Ascending aorta (tissue), 2 donors: Measurements from ENCODE around the gene PKIG. TPM values are rescaled to one million over a fixed set of nuclear protein-coding genes. Genes with fewer than 3 reads are reported as not detected.

Source experiments
- DNase-seq, 2 donors: peaks; one replicate each; pipeline ENCODE4 v3.0.0-alpha.2; 2019; ENCODE audit warnings: low spot score in 2 of 2
- H3K27ac ChIP-seq, 2 donors: fragments of 200-600 bp; sonication (generic); one replicate each; pipeline ENCODE4 v1.5.1; 2016 to 2017; ENCODE audit warnings: mild to moderate bottlenecking in 1 of 2
- H3K27me3 ChIP-seq: fragments of 200-600 bp; sonication (generic); one replicate; pipeline ENCODE4 v1.5.1; 2017
- H3K36me3 ChIP-seq, 2 donors: fragments of 200-600 bp; sonication (generic); one replicate each; pipeline ENCODE4 v1.5.1; 2016
- H3K4me1 ChIP-seq, 2 donors: fragments of 200-600 bp; sonication (generic); one replicate each; pipeline ENCODE4 v1.5.1; 2016 to 2017; ENCODE audit warnings: mild to moderate bottlenecking in 1 of 2
- H3K4me3 ChIP-seq, 2 donors: fragments of 200-600 bp; sonication (generic); one replicate each; pipeline ENCODE4 v1.5.1; 2016 to 2017; ENCODE audit warnings: mild to moderate bottlenecking in 1 of 2
- H3K9me3 ChIP-seq, 2 donors: fragments of 200-600 bp; sonication (generic); one replicate each; pipeline ENCODE4 v1.5.1; 2016
- intact Hi-C: fragments of 100-400 bp; cut with DNase I; formaldehyde crosslinking; loops from one replicate; pipeline ENCODE4 v1.15.1; 2023
- total RNA-seq: library from RNA; depleted of rRNA; stranded (reverse); fragments of >200 nt; gene quantifications from one replicate; pipeline ENCODE4 v1.1.0, GENCODE V29; 2016
- TF ChIP-seq, protein P1 (sequence below), 3 experiments: fragments of 200-600 bp in 2 of 3; fragments of 450-650 bp in 1 of 3; sonication (generic) in 2 of 3; IDR thresholded peaks; one replicate each; pipeline ENCODE4 v1.5.1; 2016 to 2019; ENCODE audit warnings: antibody characterized with exemption in 3 of 3, mild to moderate bottlenecking in 1 of 3, moderate library complexity in 1 of 3

The PKIG gene
- total RNA-seq, 1 donor from 2014 or later, result 84.7 TPM

DNA sequence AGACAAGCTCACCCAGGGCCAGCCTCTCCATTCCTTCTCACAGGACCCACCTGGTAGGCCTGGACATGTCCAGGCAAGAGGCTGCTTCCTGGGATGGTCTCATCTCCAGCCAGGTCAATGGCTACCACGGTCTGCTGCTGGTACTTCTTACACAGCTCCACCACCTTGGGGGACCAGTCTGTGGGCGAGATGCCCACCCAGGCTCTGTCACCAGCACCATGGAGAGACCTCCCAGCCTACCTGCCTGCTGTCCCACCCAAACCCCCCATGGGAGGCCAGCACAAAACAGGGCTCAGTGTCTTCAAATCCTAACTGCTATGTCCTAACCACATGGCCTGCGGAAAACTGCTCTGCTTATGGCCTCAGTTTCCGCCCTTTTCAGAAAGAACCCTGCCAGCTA lies 41.8 kb downstream of the PKIG start:
- no peak for DNase-seq
- no peak overlapping the region for H3K27ac ChIP-seq
- no peaks in the 10 kb centered on the region for H3K4me1 ChIP-seq
- no peaks in the 10 kb centered on the region for H3K9me3 ChIP-seq
- peaks cover 9 to 17% of the 10 kb centered on the region in 2 donors for H3K36me3 ChIP-seq
- TF ChIP-seq, protein P1, sequence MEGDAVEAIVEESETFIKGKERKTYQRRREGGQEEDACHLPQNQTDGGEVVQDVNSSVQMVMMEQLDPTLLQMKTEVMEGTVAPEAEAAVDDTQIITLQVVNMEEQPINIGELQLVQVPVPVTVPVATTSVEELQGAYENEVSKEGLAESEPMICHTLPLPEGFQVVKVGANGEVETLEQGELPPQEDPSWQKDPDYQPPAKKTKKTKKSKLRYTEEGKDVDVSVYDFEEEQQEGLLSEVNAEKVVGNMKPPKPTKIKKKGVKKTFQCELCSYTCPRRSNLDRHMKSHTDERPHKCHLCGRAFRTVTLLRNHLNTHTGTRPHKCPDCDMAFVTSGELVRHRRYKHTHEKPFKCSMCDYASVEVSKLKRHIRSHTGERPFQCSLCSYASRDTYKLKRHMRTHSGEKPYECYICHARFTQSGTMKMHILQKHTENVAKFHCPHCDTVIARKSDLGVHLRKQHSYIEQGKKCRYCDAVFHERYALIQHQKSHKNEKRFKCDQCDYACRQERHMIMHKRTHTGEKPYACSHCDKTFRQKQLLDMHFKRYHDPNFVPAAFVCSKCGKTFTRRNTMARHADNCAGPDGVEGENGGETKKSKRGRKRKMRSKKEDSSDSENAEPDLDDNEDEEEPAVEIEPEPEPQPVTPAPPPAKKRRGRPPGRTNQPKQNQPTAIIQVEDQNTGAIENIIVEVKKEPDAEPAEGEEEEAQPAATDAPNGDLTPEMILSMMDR (IDR thresholded peaks at IDR 0.05), result no peak
- no peaks in the 10 kb centered on the region for H3K27me3 ChIP-seq
- intact Hi-C loops, result no loop called here
- H3K4me3 ChIP-seq, result no peak overlapping the region

GRCh38 chr20:44624743-44625271 lies 42.4 kb downstream of the PKIG start:
- DNase-seq, result no peak
- Histone ChIP-seq H3K27ac (no peak overlapping the region), H3K9me3 (no peaks in the 10 kb centered on the region), H3K4me3 (no peak overlapping the region), H3K36me3 (peaks cover 4 to 10% of the 10 kb centered on the region in 2 donors), H3K4me1 (no peaks in the 10 kb centered on the region), H3K27me3 (no peaks in the 10 kb centered on the region)
- TF ChIP-seq, protein P1 (IDR thresholded peaks at IDR 0.05), result no peak
- intact Hi-C loops, result no loop called here

DNA sequence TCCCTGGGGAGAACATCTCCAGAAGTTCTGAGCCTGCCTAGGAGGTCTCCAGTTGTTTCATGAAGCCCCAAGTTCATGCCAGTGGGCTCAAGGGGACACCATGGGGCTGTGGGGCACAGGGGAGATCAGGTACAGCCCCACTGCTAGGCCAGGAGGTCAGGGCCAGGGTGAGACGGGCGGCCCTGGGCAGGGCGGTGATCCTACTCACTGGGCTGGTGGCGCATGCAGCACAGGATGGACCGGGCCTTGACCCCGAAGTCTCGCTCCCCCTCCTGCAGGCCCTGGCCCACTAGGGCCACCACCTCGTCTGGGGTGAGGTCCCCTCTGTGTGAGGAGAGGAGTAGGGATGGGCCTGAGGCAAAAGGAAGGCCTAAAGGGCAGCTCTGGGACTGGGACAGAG lies 43.0 kb downstream of the PKIG start:
- TF ChIP-seq, protein P1 (IDR thresholded peaks at IDR 0.05), result no peak
- intact Hi-C loops, result no loop called here
- DNase-seq, result no peak
- H3K4me1 ChIP-seq, result no peaks in the 10 kb centered on the region
- H3K36me3 ChIP-seq, result peaks cover 0 to 4% of the 10 kb centered on the region in 2 donors
- no peak overlapping the region for H3K4me3 ChIP-seq
- no peak overlapping the region for H3K27ac ChIP-seq
- no peaks in the 10 kb centered on the region for H3K27me3 ChIP-seq
- H3K9me3 ChIP-seq, result no peaks in the 10 kb centered on the region

DNA sequence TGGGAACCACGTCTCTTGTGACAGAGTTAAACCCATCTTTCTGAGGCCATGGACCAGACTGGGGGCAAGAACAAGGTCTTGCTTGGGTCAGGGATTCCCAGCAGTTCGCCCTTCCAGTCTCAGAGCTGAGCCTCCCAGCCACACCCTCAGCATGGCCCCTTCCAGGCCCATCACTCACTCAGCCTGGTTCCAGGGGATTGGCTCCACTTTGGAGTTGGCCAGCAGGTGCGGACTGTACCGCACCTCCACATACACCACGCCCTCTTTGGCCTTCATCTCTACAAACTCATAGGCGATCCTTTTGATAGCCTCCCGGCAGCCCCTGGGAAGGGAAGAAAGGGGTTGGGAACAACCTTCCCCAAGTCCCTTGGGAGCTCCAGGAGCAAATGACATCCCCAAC lies 43.9 kb downstream of the PKIG start:
- H3K4me3 ChIP-seq, result no peak overlapping the region
- no peaks in the 10 kb centered on the region for H3K27me3 ChIP-seq
- no peaks in the 10 kb centered on the region for H3K9me3 ChIP-seq
- H3K27ac ChIP-seq, result no peak overlapping the region
- TF ChIP-seq, protein P1 (IDR thresholded peaks at IDR 0.05), result no peak
- no peaks in the 10 kb centered on the region for H3K4me1 ChIP-seq
- H3K36me3 ChIP-seq, result no peaks in the 10 kb centered on the region
- intact Hi-C loops, result no loop called here
- DNase-seq, result no peak

DNA sequence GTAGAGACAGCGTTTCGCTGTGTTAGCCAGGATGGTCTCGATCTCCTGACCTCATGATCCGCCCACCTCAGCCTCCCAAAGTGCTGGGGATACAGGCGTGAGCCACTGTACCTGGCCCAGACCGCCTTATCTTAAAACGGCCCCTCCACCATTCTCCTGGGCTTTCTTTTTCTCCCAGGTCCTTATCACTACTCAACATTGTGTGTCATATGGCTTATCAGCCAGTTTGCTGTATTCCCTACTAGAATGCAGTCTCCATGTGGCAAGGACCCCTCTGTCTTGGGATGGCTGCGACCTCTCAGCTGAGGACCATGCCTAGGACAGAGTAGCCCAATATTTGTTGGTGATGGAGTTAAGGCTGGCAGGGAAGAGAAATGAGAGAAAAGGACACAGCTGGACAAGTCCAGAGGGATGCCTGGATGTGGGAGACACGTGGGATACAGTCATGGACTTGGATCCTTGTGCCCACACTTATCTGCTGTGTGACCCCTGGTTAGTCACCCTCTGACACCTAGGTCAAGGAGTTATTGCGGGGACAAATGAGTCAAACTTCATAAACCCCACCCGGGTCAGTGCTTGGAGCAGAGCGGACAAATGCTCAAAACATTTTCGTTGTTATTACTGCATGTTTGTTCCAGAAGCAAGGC lies 45.1 kb downstream of the PKIG start:
- TF ChIP-seq, protein P1 (IDR thresholded peaks at IDR 0.05), result no peak
- intact Hi-C loops, result no loop called here

More for the DNA sequence above, 45.1 kb downstream of the PKIG start:
- Histone ChIP-seq H3K4me3 (no peak overlapping the region), H3K27me3 (no peaks in the 10 kb centered on the region), H3K27ac (no peak overlapping the region), H3K4me1 (no peaks in the 10 kb centered on the region), H3K36me3 (no peaks in the 10 kb centered on the region), H3K9me3 (no peaks in the 10 kb centered on the region)
- no peak for DNase-seq
